Liver (tissue), 9 donors: ENCODE data around the gene ZNF710. TPM values are rescaled to one million over a fixed set of nuclear protein-coding genes. Genes with fewer than 3 reads are reported as not detected.
"Not testable (repeated sequence)": the region's sequence is repeated elsewhere in the genome, so short reads cannot be mapped to it uniquely, and the experiment has no call there.

ENCODE experiments used
- DNase-seq: peaks from one replicate; pipeline ENCODE4 v3.0.0-alpha.2; 2017; ENCODE audit warnings: low spot score
- H3K27ac ChIP-seq, 2 donors: one replicate each; pipeline ENCODE4 v1.7.0; 2013; ENCODE audit warnings: inconsistent platforms in 2 of 2, low read length in 2 of 2, control low read depth in 1 of 2, low read depth in 1 of 2, mild to moderate bottlenecking in 1 of 2
- H3K27me3 ChIP-seq, 4 donors: one replicate each; pipeline versions ENCODE4 v1.6.1 to v1.7.0; 2013; ENCODE audit warnings: low read length in 3 of 4, inconsistent platforms in 1 of 4, mild to moderate bottlenecking in 1 of 4, moderate library complexity in 1 of 4; ENCODE audit not compliant: control insufficient read depth in 4 of 4, insufficient read depth in 4 of 4
- H3K36me3 ChIP-seq, 4 donors: one replicate each; pipeline versions ENCODE4 v1.6.1 to v1.7.0; 2013; ENCODE audit warnings: low read length in 3 of 4, mild to moderate bottlenecking in 3 of 4, low read depth in 1 of 4, moderate library complexity in 1 of 4; ENCODE audit not compliant: control insufficient read depth in 4 of 4, insufficient read depth in 3 of 4
- H3K4me1 ChIP-seq, 4 donors: one replicate each; pipeline versions ENCODE4 v1.6.1 to v1.7.0; 2013; ENCODE audit warnings: low read length in 3 of 4, mild to moderate bottlenecking in 3 of 4, moderate library complexity in 1 of 4; ENCODE audit not compliant: control insufficient read depth in 4 of 4, insufficient read depth in 4 of 4
- H3K4me3 ChIP-seq, 3 donors: one replicate each; pipeline versions ENCODE4 v1.6.1 to v1.7.0; 2013; ENCODE audit warnings: low read length in 3 of 3, control low read depth in 1 of 3, low read depth in 1 of 3, mild to moderate bottlenecking in 1 of 3
- H3K9ac ChIP-seq, 2 donors: one replicate each; pipeline ENCODE4 v1.7.0; 2013; ENCODE audit warnings: low read length in 2 of 2, mild to moderate bottlenecking in 2 of 2, moderate library complexity in 2 of 2, control low read depth in 1 of 2, low read depth in 1 of 2
- H3K9me3 ChIP-seq, 4 donors: one replicate each; pipeline versions ENCODE4 v1.6.1 to v1.7.0; 2013; ENCODE audit warnings: low read length in 3 of 4; ENCODE audit not compliant: control insufficient read depth in 4 of 4
- ATF3 ChIP-seq: IDR thresholded peaks from 2 replicates; pipeline ENCODE4 v1.6.1; 2016; ENCODE audit warnings: antibody characterized with exemption
- CTCF ChIP-seq: fragments of 150-350 bp; IDR thresholded peaks from 2 replicates; pipeline ENCODE4 v1.5.1; 2017; ENCODE audit warnings: improper control_type of control experiment, low read depth, low read length; ENCODE audit not compliant: missing input control
- EGR1 ChIP-seq, 2 donors: IDR thresholded peaks; 2 replicates each; pipeline ENCODE4 v1.6.1; 2016 to 2018; ENCODE audit warnings: antibody characterized with exemption in 2 of 2, low read depth in 2 of 2
- FOXA1 ChIP-seq: IDR thresholded peaks from 2 replicates; pipeline ENCODE4 v1.6.1; 2016; ENCODE audit warnings: antibody characterized with exemption
- FOXA2 ChIP-seq: IDR thresholded peaks from 2 replicates; pipeline ENCODE4 v1.6.1; 2016; ENCODE audit warnings: antibody characterized with exemption
- GABPA ChIP-seq, 2 donors: IDR thresholded peaks in 1 of 2; conservative IDR thresholded peaks in 1 of 2; 2 replicates each; pipeline ENCODE4 v1.6.1; 2016; ENCODE audit warnings: antibody characterized with exemption in 2 of 2, mild to moderate bottlenecking in 1 of 2, moderate library complexity in 1 of 2
- HNF4A ChIP-seq, 2 donors: conservative IDR thresholded peaks; 2 replicates each; pipeline ENCODE4 v1.6.1; 2016; ENCODE audit warnings: antibody characterized with exemption in 2 of 2, mild to moderate bottlenecking in 2 of 2
- HNF4G ChIP-seq: IDR thresholded peaks from 2 replicates; pipeline ENCODE4 v1.6.1; 2016; ENCODE audit warnings: antibody characterized with exemption
- JUND ChIP-seq, 2 donors: IDR thresholded peaks; 2 replicates each; pipeline ENCODE4 v1.6.1; 2016; ENCODE audit warnings: antibody characterized with exemption in 2 of 2
- MAX ChIP-seq: IDR thresholded peaks from 2 replicates; pipeline ENCODE4 v1.6.1; 2016; ENCODE audit warnings: antibody characterized with exemption
- NR2F2 ChIP-seq: IDR thresholded peaks from 2 replicates; pipeline ENCODE4 v1.6.1; 2016; ENCODE audit warnings: antibody characterized with exemption
- RAD21 ChIP-seq, 2 donors: IDR thresholded peaks; 2 replicates each; pipeline ENCODE4 v1.6.1; 2016; ENCODE audit warnings: antibody characterized with exemption in 2 of 2, mild to moderate bottlenecking in 2 of 2
- REST ChIP-seq: IDR thresholded peaks from 2 replicates; pipeline ENCODE4 v1.6.1; 2016; ENCODE audit warnings: antibody characterized with exemption, mild to moderate bottlenecking
- RXRA ChIP-seq, 2 donors: IDR thresholded peaks; 2 replicates each; pipeline ENCODE4 v1.6.1; 2017 to 2018; ENCODE audit warnings: antibody characterized with exemption in 2 of 2, mild to moderate bottlenecking in 1 of 2
- SP1 ChIP-seq: IDR thresholded peaks from 2 replicates; pipeline ENCODE4 v1.6.1; 2018; ENCODE audit warnings: antibody characterized with exemption, mild to moderate bottlenecking
- TAF1 ChIP-seq: conservative IDR thresholded peaks from 2 replicates; pipeline ENCODE4 v1.6.1; 2016; ENCODE audit warnings: antibody characterized with exemption, mild to moderate bottlenecking
- YY1 ChIP-seq: IDR thresholded peaks from 2 replicates; pipeline ENCODE4 v1.6.1; 2016; ENCODE audit warnings: antibody characterized with exemption, mild to moderate bottlenecking
- ZBTB33 ChIP-seq: IDR thresholded peaks from 2 replicates; pipeline ENCODE4 v1.6.1; 2016; ENCODE audit warnings: antibody characterized with exemption
- WGBS: extraction: QIAGEN DNeasy Blood & Tissue Kit; methylation state at CpG from one replicate; pipeline ENCODE4 v1.1.7; 2013; 5-methylcytosine and 5-hydroxymethylcytosine counted together
- polyA plus RNA-seq, 2 donors: library from polyadenylated mRNA; stranded (reverse) in 1 of 2; unstranded in 1 of 2; fragments of 200-250 nt in 1 of 2; fragments of >200 nt in 1 of 2; fragmentation: Nextera tagmentation in 1 of 2; extraction: Ambion mirVana in 1 of 2; gene quantifications; one replicate each; pipeline versions ENCODE4 v1.2.1 to v1.2.3, GENCODE V29; 2013 to 2015
- total RNA-seq, 2 donors: library from RNA; depleted of rRNA; stranded (reverse); fragments of >200 nt; gene quantifications; one replicate each; pipeline ENCODE4 v1.2.3, GENCODE V29; 2014
- donor health status: healthy.
- donor health status: healthy.
- donor health status: healthy.
- donor health status: healthy.
- donor health status: healthy.

ZNF710 gene
- total and polyA plus RNA-seq, 4 donors: 1.9 to 15.3 (median 5.4) TPM

GRCh38 chr15:89955449-89955998, 45.6 kb upstream of the ZNF710 start:
- H3K27me3 ChIP-seq, H3K4me1 ChIP-seq, H3K9me3 ChIP-seq, H3K4me3 ChIP-seq, H3K27ac ChIP-seq, H3K36me3 ChIP-seq, H3K9ac ChIP-seq, DNase-seq: not testable (repeated sequence)
- 96% methylated on average over 13 of the region's 13 CpGs for WGBS

GRCh38 chr15:89958107-89958805, 42.9 kb upstream of the ZNF710 start:
- no peak for DNase-seq
- Histone ChIP-seq H3K4me3 (no peak overlapping the region), H3K9me3 (no peaks in the 10 kb centered on the region), H3K4me1 (no peaks in the 10 kb centered on the region), H3K27ac (no peak overlapping the region), H3K36me3 (no peaks in the 10 kb centered on the region), H3K9ac (no peak overlapping the region), H3K27me3 (no peaks in the 10 kb centered on the region)
- WGBS: 87% methylated on average over 18 of the region's 18 CpGs
- TF ChIP-seq YY1: no peak

GRCh38 chr15:89963301-89964231, 37.6 kb upstream of the ZNF710 start:
- H3K9me3 ChIP-seq: no peaks in the 10 kb centered on the region
- 94% methylated on average over 11 of the region's 11 CpGs for WGBS
- no peak overlapping the region for H3K27ac ChIP-seq
- H3K27me3 ChIP-seq: no peaks in the 10 kb centered on the region
- no peaks in the 10 kb centered on the region for H3K4me1 ChIP-seq
- H3K9ac ChIP-seq: no peak overlapping the region
- H3K36me3 ChIP-seq: no peaks in the 10 kb centered on the region
- no peak overlapping the region for H3K4me3 ChIP-seq
- no peak for DNase-seq
- TF ChIP-seq RAD21 (IDR thresholded peaks at IDR 0.05) (no peak), NR2F2 (no peak), ATF3 (no peak), HNF4G (no peak), FOXA2 (no peak), JUND (IDR thresholded peaks at IDR 0.05) (no peak), CTCF (no peak), ZBTB33 (no peak), SP1 (no peak), EGR1 (IDR thresholded peaks at IDR 0.05; ENCODE audit: low read depth in 2 of 2) (no peak), TAF1 (no peak), RXRA (IDR thresholded peaks at IDR 0.05) (no peak), YY1 (no peak), FOXA1 (no peak), REST (no peak), GABPA (IDR thresholded peaks at IDR 0.05 in 1 of 2, conservative IDR thresholded peaks at IDR 0.05 in 1 of 2) (no peak), HNF4A (conservative IDR thresholded peaks at IDR 0.05) (no peak), MAX (no peak)
